Measurements from ENCODE around the gene LRRC75A.

DNA sequence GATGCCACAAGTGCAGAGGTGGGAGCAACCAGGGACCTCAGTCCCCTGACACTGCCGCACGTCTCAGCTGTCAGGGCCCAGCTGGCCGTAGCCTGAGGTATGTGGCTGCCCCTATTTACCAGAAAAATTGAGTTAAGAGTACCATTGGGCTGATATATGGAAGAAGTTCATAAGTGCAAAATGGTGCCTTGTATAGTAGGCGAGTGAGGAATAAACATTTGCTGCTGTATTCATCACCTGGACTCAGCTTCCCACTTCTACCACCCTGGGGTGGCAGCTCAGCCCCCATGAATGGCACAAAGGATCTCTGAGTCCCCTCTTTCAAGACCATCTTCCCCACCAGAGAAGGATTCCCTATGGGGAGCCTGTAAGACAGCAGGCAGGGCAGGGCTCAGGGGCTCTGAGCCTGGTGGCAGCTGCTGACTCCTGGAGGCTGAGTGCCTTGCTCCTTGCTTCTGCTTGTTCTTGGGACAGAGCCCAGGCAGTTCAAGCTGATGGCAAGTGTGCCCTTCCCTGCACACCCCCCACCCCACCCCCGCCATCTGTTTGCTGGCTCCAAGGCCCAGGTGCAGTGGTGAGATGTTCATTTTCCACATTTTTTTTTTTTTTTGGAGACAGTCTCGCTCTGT lies 47.6 kb downstream of the LRRC75A start:
- no peak for TF ChIP-seq POLR2A (IDR thresholded peaks at IDR 0.05)
- TF ChIP-seq, protein P1, sequence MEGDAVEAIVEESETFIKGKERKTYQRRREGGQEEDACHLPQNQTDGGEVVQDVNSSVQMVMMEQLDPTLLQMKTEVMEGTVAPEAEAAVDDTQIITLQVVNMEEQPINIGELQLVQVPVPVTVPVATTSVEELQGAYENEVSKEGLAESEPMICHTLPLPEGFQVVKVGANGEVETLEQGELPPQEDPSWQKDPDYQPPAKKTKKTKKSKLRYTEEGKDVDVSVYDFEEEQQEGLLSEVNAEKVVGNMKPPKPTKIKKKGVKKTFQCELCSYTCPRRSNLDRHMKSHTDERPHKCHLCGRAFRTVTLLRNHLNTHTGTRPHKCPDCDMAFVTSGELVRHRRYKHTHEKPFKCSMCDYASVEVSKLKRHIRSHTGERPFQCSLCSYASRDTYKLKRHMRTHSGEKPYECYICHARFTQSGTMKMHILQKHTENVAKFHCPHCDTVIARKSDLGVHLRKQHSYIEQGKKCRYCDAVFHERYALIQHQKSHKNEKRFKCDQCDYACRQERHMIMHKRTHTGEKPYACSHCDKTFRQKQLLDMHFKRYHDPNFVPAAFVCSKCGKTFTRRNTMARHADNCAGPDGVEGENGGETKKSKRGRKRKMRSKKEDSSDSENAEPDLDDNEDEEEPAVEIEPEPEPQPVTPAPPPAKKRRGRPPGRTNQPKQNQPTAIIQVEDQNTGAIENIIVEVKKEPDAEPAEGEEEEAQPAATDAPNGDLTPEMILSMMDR (IDR thresholded peaks at IDR 0.05), result no peak
